ENCODE data around the gene SYNPO.

Gene SYNPO

GRCh38 chr5:150641006-150641570 is 628 bp downstream of the SYNPO start:
- TF ChIP-seq, protein P1, sequence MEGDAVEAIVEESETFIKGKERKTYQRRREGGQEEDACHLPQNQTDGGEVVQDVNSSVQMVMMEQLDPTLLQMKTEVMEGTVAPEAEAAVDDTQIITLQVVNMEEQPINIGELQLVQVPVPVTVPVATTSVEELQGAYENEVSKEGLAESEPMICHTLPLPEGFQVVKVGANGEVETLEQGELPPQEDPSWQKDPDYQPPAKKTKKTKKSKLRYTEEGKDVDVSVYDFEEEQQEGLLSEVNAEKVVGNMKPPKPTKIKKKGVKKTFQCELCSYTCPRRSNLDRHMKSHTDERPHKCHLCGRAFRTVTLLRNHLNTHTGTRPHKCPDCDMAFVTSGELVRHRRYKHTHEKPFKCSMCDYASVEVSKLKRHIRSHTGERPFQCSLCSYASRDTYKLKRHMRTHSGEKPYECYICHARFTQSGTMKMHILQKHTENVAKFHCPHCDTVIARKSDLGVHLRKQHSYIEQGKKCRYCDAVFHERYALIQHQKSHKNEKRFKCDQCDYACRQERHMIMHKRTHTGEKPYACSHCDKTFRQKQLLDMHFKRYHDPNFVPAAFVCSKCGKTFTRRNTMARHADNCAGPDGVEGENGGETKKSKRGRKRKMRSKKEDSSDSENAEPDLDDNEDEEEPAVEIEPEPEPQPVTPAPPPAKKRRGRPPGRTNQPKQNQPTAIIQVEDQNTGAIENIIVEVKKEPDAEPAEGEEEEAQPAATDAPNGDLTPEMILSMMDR (IDR thresholded peaks at IDR 0.05; ENCODE audit: control insufficient read depth, extremely low read depth, insufficient read depth), result no peak
- no peak overlapping the region for H3K4me3 ChIP-seq (ENCODE audit: low read depth, low read length)
- no peak for DNase-seq (ENCODE audit: low read depth)

- H3K4me3 ChIP-seq (ENCODE audit: low read depth, low read length), result no peak overlapping the region
These were observed 1.5 kb downstream of the SYNPO start for GRCh38 chr5:150641824-150642566.

GRCh38 chr5:150642567-150642927 is 2.1 kb downstream of the SYNPO start:
- TF ChIP-seq, protein P1 (IDR thresholded peaks at IDR 0.05; ENCODE audit: control insufficient read depth, extremely low read depth, insufficient read depth), result no peak
- no peak overlapping the region for H3K4me3 ChIP-seq (ENCODE audit: low read depth, low read length)
- DNase-seq (ENCODE audit: low read depth), result no peak

More at GRCh38 chr5:150641824-150642566, 1.5 kb downstream of the SYNPO start:
- TF ChIP-seq, protein P1 (IDR thresholded peaks at IDR 0.05; ENCODE audit: control insufficient read depth, extremely low read depth, insufficient read depth), result no peak
- no peak for DNase-seq (ENCODE audit: low read depth)

DNA sequence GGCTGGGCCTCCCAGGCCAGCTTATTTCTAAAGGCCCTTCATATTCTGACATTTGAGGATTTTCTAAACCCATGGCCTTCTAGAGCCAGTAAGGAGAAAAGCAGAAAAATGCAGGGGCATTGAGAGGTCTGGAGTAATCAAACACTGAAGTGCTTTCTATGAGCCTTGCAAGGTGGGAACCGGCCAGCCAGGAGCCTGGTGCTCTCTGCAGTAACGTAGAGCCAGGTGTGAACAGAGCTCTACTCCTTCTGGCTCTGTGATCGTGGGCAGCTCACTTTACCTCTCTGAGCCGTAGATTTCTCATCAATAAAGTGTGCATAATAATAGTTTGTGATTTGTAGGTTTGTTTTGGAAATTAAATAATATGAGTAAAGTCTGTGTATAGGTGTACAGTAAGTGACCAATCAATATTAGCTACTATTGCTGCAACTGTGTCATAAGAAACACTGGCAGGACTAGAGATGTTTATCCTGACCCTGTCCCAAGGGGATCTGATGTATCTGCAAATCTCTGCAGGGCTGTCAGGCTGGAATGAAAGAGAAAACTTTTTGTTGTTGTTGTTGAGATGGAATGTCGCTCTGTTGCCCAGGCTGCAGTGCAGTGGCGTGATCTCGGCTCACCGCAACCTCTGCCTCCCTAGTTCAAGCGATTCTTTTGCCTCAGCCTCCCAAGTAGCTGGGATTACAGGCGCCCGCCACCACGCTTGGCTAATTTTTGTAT is 2.7 kb downstream of the SYNPO start:
- no peak for DNase-seq (ENCODE audit: low read depth)
- TF ChIP-seq, protein P1 (IDR thresholded peaks at IDR 0.05; ENCODE audit: control insufficient read depth, extremely low read depth, insufficient read depth), result no peak
- no peak overlapping the region for H3K4me3 ChIP-seq (ENCODE audit: low read depth, low read length)

DNA sequence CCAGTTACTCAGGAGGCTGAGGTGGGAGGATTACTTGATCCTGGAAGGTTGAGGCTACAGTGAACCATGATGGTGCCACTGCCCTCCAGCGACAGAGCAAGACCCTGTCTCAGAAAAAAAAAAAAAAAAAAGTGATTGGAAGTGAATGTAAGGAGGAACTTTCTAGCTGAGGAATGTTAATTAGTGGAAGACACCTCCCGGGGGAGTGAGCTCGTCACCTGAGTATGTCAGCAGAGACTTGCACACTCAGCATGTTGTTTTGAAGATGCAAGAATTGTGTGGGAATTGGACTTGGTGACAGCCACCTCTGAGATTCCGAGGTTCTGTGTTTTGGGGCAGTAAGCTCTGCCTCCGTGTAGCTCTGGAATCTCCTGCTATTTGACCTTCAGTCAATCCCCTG is 3.6 kb downstream of the SYNPO start:
- H3K4me3 ChIP-seq (ENCODE audit: low read depth, low read length), result no peak overlapping the region
- TF ChIP-seq, protein P1 (IDR thresholded peaks at IDR 0.05; ENCODE audit: control insufficient read depth, extremely low read depth, insufficient read depth), result no peak
- no peak for DNase-seq (ENCODE audit: low read depth)

- TF ChIP-seq, protein P1 (IDR thresholded peaks at IDR 0.05; ENCODE audit: control insufficient read depth, extremely low read depth, insufficient read depth), result no peak
- no peak for DNase-seq (ENCODE audit: low read depth)
- no peak overlapping the region for H3K4me3 ChIP-seq (ENCODE audit: low read depth, low read length)
These were observed 4.1 kb downstream of the SYNPO start for GRCh38 chr5:150644514-150644913.

Data from LNCaP clone FGC (cell line).